Measurements from ENCODE around the gene ACTG1. TPM values are rescaled to one million over a fixed set of nuclear protein-coding genes. Genes with fewer than 3 reads are reported as not detected.
A peak's percentile ranks its signal among the peaks of the same experiment; 100 is the strongest.

The ACTG1 gene
- total RNA-seq, 1 experiment from 2014 or later, result 2,327 TPM

GRCh38 chr17:81461607-81462500 is 50.7 kb downstream of the ACTG1 start:
- intact Hi-C loops (cut with micrococcal nuclease; ENCODE audit: unreplicated experiment), result no loop called here
- no peak overlapping the region for H3K27ac Mint-ChIP-seq (ENCODE audit: unreplicated experiment)
- H3K9me3 Mint-ChIP-seq (ENCODE audit: low read depth, unreplicated experiment), result no peaks in the 10 kb centered on the region
- H3K4me3 Mint-ChIP-seq (ENCODE audit: low read depth, unreplicated experiment), result no peak overlapping the region
- BruUV-seq (replicated peaks), result no TSS peak
- CTCF ChIA-PET, result interaction anchor here (0.5 to 1.2 kb wide), 2 partner anchors 25 to 32 kb away, joined by 3 to 4 read pairs; no protein-coding TSS in a partner anchor
- H3K4me1 Mint-ChIP-seq (ENCODE audit: low read depth, unreplicated experiment), result peaks cover 9% of the 10 kb centered on the region
- TF ChIP-seq CTCF (IDR thresholded peaks at IDR 0.05; ENCODE audit: unreplicated experiment), result no peak
- H3K27me3 Mint-ChIP-seq (ENCODE audit: unreplicated experiment), result peaks cover 40% of the 10 kb centered on the region
- DNase-seq, result no peak
- H3K36me3 Mint-ChIP-seq (ENCODE audit: insufficient read depth, unreplicated experiment), result peaks cover 5% of the 10 kb centered on the region

GRCh38 chr17:81460856-81461460 is 51.6 kb downstream of the ACTG1 start:
- Mint-ChIP-seq H3K27me3 (ENCODE audit: unreplicated experiment) (peaks cover 34% of the 10 kb centered on the region), H3K36me3 (ENCODE audit: insufficient read depth, unreplicated experiment) (peaks cover 5% of the 10 kb centered on the region), H3K4me1 (ENCODE audit: low read depth, unreplicated experiment) (peaks cover 9% of the 10 kb centered on the region), H3K4me3 (ENCODE audit: low read depth, unreplicated experiment) (no peak overlapping the region), H3K27ac (ENCODE audit: unreplicated experiment) (no peak overlapping the region), H3K9me3 (ENCODE audit: low read depth, unreplicated experiment) (no peaks in the 10 kb centered on the region)
- no TSS peak for BruUV-seq (replicated peaks)
- no peak for TF ChIP-seq CTCF (IDR thresholded peaks at IDR 0.05; ENCODE audit: unreplicated experiment)
- peak; percentile 24 for DNase-seq
- CTCF ChIA-PET, result interaction anchor here (1.2 kb wide), 2 partner anchors 24 to 31 kb away, joined by 3 read pairs; no protein-coding TSS in a partner anchor
- intact Hi-C loops (cut with micrococcal nuclease; ENCODE audit: unreplicated experiment), result no loop called here

Other genes with a start within 250 kb of the ACTG1 start
- 120 and 121 TPM in 2 replicates for gene SLC38A10, start 217.5 kb downstream of the ACTG1 start, total RNA-seq (2022)
- 0.17 and 0.27 TPM in 2 replicates for gene BAHCC1, start 117.3 kb downstream of the ACTG1 start, total RNA-seq (2022)
- gene FSCN2, start 15.6 kb upstream of the ACTG1 start, total RNA-seq (2022), result 5.5 and 7.0 TPM in 2 replicates
- 39.4 and 39.7 TPM in 2 replicates for gene FAAP100, start 39.6 kb upstream of the ACTG1 start, total RNA-seq (2022)
- 146 and 149 TPM in 2 replicates for gene NPLOC4, start 124.3 kb upstream of the ACTG1 start, total RNA-seq (2022)
- gene TSPAN10, start 124.4 kb upstream of the ACTG1 start, total RNA-seq (2022), result 2.9 and 4.2 TPM in 2 replicates
- not detected in 2 replicates for gene PDE6G, start 143.7 kb upstream of the ACTG1 start, total RNA-seq (2022)
- 36.5 and 39.5 TPM in 2 replicates for gene OXLD1, start 153.8 kb upstream of the ACTG1 start, total RNA-seq (2022)
- gene CCDC137, start 153.9 kb upstream of the ACTG1 start, total RNA-seq (2022), result 37.5 and 37.8 TPM in 2 replicates
- 35.4 and 40.1 TPM in 2 replicates for gene ARL16, start 171.0 kb upstream of the ACTG1 start, total RNA-seq (2022)
- 160 and 167 TPM in 2 replicates for gene HGS, start 171.2 kb upstream of the ACTG1 start, total RNA-seq (2022)
- gene MRPL12, start 190.6 kb upstream of the ACTG1 start, total RNA-seq (2022), result 94.7 and 101 TPM in 2 replicates
- gene SLC25A10, start 199.5 kb upstream of the ACTG1 start, total RNA-seq (2022), result 66.5 and 72.3 TPM in 2 replicates

Data from Calu3 (cell line).